Choroid plexus epithelial cell (primary cell): ENCODE measurements around the gene DPP3.

ENCODE experiments used
- DNase-seq: peaks from one replicate; pipeline ENCODE4 v3.0.0-alpha.2; 2010; ENCODE audit warnings: low read depth
- H3K4me3 ChIP-seq: 2 replicates; pipeline ENCODE4 v1.5.1; 2011; ENCODE audit warnings: low read depth, mild to moderate bottlenecking, control low read depth, low read length, moderate library complexity
- TF ChIP-seq, protein P1 (sequence below): conservative IDR thresholded peaks from 2 replicates; pipeline ENCODE4 v1.5.1; 2011; ENCODE audit warnings: low read depth, mild to moderate bottlenecking, control low read depth, inconsistent platforms, low read length, moderate library complexity

The DPP3 gene

DNA sequence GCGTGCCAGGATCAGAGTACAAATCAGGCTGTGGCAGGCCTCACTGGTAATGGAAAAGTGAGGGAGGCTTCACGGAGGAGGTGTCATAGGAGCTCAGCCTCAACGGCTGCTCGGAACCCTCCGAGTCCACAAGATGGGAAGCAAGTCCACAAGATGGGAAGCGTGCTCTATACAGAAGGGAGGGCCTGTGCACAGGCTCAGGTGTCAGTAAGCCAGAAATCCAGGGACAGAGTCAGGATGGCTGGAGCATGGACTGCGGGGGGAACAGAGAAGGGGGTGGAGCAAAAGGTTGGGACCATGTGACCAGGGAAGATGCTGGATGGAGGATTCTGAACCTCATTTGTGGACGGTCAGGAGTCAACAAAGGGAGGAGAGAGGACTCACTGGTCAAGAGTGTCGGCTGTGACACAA lies 3.4 kb upstream of the DPP3 start:
- no peak for DNase-seq
- TF ChIP-seq, protein P1, sequence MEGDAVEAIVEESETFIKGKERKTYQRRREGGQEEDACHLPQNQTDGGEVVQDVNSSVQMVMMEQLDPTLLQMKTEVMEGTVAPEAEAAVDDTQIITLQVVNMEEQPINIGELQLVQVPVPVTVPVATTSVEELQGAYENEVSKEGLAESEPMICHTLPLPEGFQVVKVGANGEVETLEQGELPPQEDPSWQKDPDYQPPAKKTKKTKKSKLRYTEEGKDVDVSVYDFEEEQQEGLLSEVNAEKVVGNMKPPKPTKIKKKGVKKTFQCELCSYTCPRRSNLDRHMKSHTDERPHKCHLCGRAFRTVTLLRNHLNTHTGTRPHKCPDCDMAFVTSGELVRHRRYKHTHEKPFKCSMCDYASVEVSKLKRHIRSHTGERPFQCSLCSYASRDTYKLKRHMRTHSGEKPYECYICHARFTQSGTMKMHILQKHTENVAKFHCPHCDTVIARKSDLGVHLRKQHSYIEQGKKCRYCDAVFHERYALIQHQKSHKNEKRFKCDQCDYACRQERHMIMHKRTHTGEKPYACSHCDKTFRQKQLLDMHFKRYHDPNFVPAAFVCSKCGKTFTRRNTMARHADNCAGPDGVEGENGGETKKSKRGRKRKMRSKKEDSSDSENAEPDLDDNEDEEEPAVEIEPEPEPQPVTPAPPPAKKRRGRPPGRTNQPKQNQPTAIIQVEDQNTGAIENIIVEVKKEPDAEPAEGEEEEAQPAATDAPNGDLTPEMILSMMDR = no peak
- H3K4me3 ChIP-seq = no peak overlapping the region

DNA sequence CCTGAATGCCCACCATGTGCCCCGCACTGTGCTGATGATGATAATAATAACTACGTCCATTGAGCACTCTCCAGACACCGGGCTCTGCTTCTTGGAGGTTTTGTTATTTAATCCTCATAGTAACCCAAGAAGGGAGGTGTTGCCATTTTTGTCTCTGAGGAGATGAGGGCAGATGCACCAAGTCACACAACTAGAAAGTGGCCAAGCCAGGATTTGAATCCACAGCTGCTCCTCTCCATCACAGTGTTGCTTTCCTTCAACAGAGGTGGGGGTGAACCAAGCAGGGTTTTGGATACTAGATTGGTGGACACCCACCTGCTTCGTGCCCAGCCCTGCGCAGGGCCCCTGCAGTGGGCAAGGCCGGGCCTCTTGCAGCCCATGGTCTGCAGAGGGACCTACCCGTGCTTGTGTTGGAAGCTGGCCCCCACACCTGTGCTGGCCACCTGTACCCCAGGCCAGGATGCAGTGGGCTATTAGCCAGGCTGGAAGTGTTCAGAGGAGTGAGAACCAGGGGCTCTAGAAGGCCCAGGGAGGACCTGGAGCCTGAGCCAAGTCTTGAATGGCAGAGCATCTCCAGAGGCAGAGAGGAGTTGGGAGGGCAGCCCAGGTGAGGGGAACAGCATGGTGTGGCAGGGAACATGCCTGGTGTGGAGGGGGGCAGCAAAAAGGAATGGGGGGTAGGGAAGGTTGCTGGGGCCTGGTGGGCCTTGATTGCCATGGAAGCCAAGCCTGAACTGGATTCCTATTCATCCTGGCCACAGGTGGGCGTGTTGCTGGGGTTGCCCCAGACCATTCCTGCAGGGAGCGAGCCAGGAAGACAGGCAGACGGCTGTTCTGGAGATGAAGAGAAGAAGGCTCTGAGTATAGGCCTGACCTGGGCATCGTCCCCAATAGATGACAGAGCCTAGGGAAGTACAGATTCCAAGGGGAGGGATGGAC lies 2.7 kb upstream of the DPP3 start:
- H3K4me3 ChIP-seq = no peak overlapping the region
- no peak for DNase-seq
- TF ChIP-seq, protein P1 = no peak

DNA sequence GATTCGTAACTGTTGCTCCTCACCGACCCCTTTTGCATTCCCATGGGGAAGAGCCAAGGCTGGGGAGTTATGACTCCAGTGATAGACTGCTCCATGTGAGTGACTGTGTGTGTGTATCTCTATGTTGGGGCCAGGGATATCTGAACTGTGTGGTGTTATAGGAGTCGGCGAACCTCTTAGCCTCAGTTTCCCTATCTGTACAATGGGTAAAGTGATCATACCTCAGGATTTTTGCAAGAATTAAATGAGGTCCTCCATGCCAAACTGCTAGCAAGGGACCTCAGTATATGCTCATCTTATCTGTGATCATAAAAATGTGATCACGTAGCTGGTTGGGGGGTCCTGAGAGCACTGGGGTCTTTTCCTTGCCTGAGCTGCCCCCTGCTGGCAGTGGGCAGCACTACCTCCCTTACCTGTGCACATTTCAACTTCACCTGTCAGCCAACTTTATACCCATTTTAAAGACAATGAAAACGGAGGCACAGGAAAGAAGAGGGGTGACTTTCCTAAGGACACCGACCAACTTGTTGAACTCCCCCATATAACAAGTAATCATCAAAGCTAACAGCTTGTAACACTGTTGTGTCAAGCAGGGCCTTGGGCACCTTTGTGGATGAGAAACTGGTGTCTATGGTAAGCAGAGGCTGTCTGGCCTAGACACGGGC lies 1.4 kb upstream of the DPP3 start:
- H3K4me3 ChIP-seq = peak overlapping the region; percentile 88

DNA sequence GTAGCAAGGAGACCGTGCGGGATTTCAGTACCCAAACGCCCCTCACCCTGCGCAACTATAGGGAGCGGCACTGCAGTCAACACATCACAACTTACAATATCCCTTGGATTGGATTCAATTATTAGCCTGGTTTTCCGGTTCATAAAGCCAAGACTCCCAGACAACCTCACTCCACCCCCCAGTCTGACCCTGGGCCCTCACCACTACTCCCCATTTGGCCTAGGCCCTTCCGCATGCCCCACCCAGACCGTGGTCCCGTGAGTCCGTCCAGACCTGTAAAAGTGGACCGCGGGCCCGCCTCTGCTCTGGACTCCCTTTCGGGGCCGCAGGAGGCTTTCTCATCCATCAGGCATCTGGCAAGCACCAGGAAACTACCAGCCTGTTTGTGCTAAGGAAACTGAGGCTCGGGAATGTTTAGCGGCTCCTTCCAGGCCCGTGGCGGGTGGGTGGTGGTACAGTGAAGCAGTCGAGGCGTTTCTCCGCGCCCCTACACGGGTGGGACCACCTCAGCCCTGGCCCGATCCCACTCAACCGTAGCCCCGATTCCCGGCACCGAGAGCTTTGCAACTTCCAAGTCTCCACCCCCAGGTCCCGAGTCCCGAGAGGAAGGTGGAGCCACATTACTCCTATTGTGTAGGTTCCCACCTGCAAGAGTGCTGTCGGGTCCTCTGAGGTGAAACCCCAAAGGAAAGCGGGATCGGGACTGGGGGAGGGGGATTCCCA lies 679 bp upstream of the DPP3 start:
- H3K4me3 ChIP-seq = peak overlapping the region; percentile 88
- TF ChIP-seq, protein P1 = no peak
- peak; percentile 50 for DNase-seq

More for the DNA sequence above, 1.4 kb upstream of the DPP3 start:
- TF ChIP-seq, protein P1 = peak; percentile 86
- DNase-seq = peak; percentile 26

DNA sequence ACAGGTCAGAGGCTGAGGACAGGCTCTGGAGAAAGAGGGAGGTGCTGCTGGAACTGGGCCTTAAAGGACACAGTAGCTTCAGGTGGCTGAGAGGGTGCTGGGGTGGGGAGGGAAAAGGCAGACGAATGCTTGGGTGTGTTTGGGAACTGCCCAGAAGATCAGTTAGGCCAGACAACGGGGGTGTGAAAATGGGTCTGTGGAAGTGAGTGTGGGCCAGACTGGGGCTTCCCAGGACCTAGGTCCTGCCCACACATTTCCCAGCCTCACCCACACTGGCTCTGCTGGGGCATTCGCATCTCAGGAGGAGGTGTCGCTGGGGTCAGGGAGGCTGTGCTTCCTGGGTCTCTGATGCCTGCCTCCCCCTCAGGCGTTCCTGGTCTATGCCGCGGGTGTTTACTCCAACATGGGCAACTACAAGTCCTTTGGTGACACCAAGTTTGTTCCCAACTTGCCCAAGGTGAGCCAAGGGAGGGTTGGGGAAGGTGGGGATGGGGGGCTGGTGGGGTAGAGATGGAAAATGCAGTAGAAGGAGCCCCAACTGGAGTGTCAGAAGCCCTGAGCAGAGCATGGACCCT lies 4.7 kb downstream of the DPP3 start:
- TF ChIP-seq, protein P1 = no peak
- DNase-seq = no peak
- no peak overlapping the region for H3K4me3 ChIP-seq

DNA sequence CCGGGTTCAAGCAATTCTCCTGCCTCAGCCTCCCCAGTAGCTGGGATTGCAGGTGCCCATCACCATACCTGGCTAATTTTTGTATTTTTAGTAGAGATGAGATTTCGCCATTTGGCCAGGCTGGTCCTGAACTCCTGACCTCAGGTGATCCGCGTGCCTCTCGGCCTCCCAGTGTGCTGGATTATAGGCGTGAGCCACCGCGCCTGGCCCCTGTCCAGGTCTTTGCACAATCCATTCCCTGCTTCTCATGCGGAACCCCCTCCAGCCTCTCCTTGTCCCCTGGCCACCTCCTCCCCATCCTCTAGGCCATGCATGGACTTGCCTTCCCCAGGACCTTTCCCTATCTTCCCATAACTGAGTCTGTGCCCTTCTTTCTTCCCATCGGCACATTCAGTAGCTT lies 8.7 kb downstream of the DPP3 start:
- DNase-seq = no peak
- TF ChIP-seq, protein P1 = no peak
- H3K4me3 ChIP-seq = no peak overlapping the region
